Upper lobe of right lung (tissue), 1 donor: ENCODE measurements around the gene PADI3. TPM values are rescaled to one million over a fixed set of nuclear protein-coding genes. Genes with fewer than 3 reads are reported as not detected.

Source experiments
- ATAC-seq: fragments of 200-7000 bp; cut with Tn5 transposase; one replicate; pipeline ENCODE4 v1.9.1; 2020; ENCODE audit warnings: mild to moderate bottlenecking, moderate library complexity
- DNase-seq: peaks from one replicate; pipeline ENCODE4 v3.0.0-alpha.2; 2020
- H3K27ac ChIP-seq: fragments of 200-600 bp; one replicate; pipeline ENCODE4 v1.8.0; 2022
- H3K27me3 ChIP-seq: fragments of 200-600 bp; one replicate; pipeline ENCODE4 v1.8.0; 2022; ENCODE audit warnings: mild to moderate bottlenecking
- H3K36me3 ChIP-seq: fragments of 200-600 bp; one replicate; pipeline ENCODE4 v1.8.0; 2022
- H3K4me1 ChIP-seq: fragments of 200-600 bp; one replicate; pipeline ENCODE4 v1.8.0; 2022
- H3K4me3 ChIP-seq: fragments of 200-600 bp; one replicate; pipeline ENCODE4 v1.8.0; 2022; ENCODE audit warnings: mild to moderate bottlenecking
- H3K9me3 ChIP-seq: fragments of 200-600 bp; one replicate; pipeline ENCODE4 v1.8.0; 2022
- CTCF ChIP-seq: fragments of 200-600 bp; IDR thresholded peaks from one replicate; pipeline ENCODE4 v1.8.0; 2022; ENCODE audit warnings: antibody characterized with exemption
- intact Hi-C: fragments of 100-400 bp; cut with DNase I; formaldehyde crosslinking; loops from one replicate; pipeline ENCODE4 v1.11.0; 2022
- long read RNA-seq: library from polyadenylated mRNA; unstranded; transcript quantifications from one replicate; pipeline ENCODE4 v2.0.0, GENCODE V29; 2021
- total RNA-seq: library from RNA; stranded (reverse); fragmentation: NEBNext Ultra II Directional; extraction: Animal tissue kit (Norgen Biotek cat#: 25700); gene quantifications from one replicate; pipeline ENCODE4 v1.2.1, GENCODE V29; 2021
- donor health status: DM: no; HTN: yes; CAD: no; lungs with severe emphysema.

PADI3 gene
- not detected for total RNA-seq
- long read RNA-seq, result 0 reads

DNA sequence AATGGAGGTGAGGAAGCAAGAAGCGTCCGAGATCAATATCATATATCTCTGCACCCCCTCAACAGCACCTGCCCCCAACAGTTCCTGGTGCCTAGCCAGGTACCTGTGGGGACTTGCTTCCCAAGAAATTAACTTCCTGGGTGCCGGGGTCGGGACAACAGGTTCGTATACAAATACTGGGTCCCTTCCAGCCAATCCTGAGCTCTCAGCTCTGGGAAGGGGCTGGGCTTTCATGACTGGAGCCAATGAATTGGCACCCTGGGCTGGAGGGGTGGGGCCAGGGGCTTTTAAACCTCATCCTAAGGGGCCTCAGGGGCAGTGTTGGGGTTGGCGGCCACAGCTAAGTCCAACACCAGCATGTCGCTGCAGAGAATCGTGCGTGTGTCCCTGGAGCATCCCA is at the start of gene PADI3:
Gene PADI3 (plus strand): TSS at position 318 of the 400 bp plus-strand sequence. CDS start 40 bp downstream, at position 358.
- H3K27ac ChIP-seq, result no peak within 1 kb of the TSS
- no peaks in the 10 kb centered on the region for H3K9me3 ChIP-seq
- intact Hi-C loops, result no loop called here
- no peak within 1 kb of the TSS for H3K4me3 ChIP-seq
- ATAC-seq (no peak), DNase-seq (no peak)
- peaks cover 8% of the 10 kb centered on the region for H3K27me3 ChIP-seq
- TF ChIP-seq CTCF, result no peak
- no peaks in the 10 kb centered on the region for H3K36me3 ChIP-seq
- no peaks in the 10 kb centered on the region for H3K4me1 ChIP-seq

DNA sequence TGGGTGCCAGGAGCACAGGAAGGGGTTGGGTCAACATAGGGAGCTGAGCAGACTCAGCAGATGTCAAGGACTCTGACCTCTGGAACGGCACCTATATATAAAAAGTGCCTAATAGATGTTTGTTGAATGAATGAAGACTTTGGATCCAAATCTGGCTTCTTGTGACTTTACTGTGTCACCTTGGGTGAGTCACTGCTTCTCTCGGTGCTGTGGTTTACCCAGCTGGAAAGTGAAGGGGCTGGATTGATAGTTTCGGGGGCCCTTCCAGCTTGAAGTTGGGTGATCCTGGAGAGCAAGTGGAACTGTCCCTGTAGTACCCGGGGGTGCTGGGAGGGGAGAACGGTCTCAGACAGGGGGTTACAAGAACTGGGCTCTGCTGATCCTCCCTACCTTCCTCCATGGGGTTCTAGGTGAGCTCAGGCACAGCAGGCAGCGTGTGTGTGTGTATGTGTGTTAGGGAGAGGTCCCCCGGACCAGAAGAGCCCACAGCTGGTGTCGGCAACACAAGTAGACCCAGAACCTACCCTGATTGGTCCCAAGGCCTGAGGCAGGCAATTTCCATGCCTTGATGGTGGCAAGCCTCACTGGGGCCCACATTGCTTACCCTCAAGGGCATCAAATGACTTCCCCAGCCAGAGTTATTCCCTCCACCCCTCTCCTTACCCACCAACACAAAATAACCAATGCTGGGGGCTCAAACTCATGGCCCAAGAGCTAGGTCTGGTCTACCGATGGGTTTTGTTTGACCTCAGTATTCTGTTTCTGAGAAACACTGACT is 49.4 kb upstream of the PADI3 start:
- DNase-seq, result peak; percentile 28

DNA sequence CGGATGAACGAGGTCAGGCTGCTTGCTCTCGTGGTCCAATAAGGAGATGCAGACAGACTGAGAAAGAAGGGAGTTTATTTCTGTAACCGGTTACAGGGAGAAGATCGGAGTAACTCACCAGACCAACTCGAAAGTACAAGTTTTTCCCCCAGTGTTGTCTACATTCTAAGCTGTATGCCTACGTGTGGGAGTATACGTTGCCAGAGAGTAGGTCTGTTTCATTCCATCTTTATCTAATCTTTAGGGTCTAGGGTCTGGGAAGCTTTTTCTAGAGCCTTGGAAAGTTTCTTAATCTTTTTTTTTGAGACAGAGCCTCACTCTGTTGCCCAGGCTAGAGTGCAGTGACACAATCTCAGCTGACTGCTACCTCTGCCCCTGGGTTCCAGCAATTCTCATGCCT is 48.7 kb upstream of the PADI3 start:
- intact Hi-C loops, result no loop called here
- Histone ChIP-seq H3K4me3 (no peak overlapping the region), H3K4me1 (no peaks in the 10 kb centered on the region), H3K27me3 (no peaks in the 10 kb centered on the region), H3K27ac (no peak overlapping the region), H3K9me3 (no peaks in the 10 kb centered on the region), H3K36me3 (no peaks in the 10 kb centered on the region)
- ATAC-seq (no peak), DNase-seq (no peak)
- no peak for TF ChIP-seq CTCF

More for the DNA sequence above, 49.4 kb upstream of the PADI3 start:
- no peak overlapping the region for H3K27ac ChIP-seq
- H3K36me3 ChIP-seq, result no peaks in the 10 kb centered on the region
- no peak overlapping the region for H3K4me3 ChIP-seq
- no peaks in the 10 kb centered on the region for H3K9me3 ChIP-seq
- no peak for ATAC-seq
- intact Hi-C loops, result no loop called here
- H3K4me1 ChIP-seq, result no peaks in the 10 kb centered on the region
- no peak for TF ChIP-seq CTCF
- no peaks in the 10 kb centered on the region for H3K27me3 ChIP-seq

GRCh38 chr1:17200756-17201155 is 48.1 kb upstream of the PADI3 start:
- peak; percentile 50 for ATAC-seq
- Histone ChIP-seq H3K27me3 (no peaks in the 10 kb centered on the region), H3K4me3 (no peak overlapping the region), H3K27ac (no peak overlapping the region), H3K4me1 (no peaks in the 10 kb centered on the region), H3K9me3 (no peaks in the 10 kb centered on the region), H3K36me3 (no peaks in the 10 kb centered on the region)
- DNase-seq, result no peak
- no peak for TF ChIP-seq CTCF
- intact Hi-C loops, result no loop called here

GRCh38 chr1:17201201-17202021 is 47.5 kb upstream of the PADI3 start:
- intact Hi-C loops, result no loop called here
- DNase-seq (peak; percentile 33), ATAC-seq (no peak)
- H3K27me3 ChIP-seq, result no peaks in the 10 kb centered on the region
- H3K27ac ChIP-seq, result no peak overlapping the region
- H3K4me1 ChIP-seq, result no peaks in the 10 kb centered on the region
- no peak overlapping the region for H3K4me3 ChIP-seq
- H3K36me3 ChIP-seq, result no peaks in the 10 kb centered on the region
- no peaks in the 10 kb centered on the region for H3K9me3 ChIP-seq
- no peak for TF ChIP-seq CTCF
